NCI-H2227 (cell line): ENCODE data around the gene ZDHHC18.
"Not testable (repeated sequence)": the region's sequence is repeated elsewhere in the genome, so short reads cannot be mapped to it uniquely, and the experiment has no call there.

Source experiments
- DNase-seq: peaks from one replicate; lab custom pipeline; 2025; ENCODE audit not compliant: unreplicated experiment; lab: John Stamatoyannopoulos, UW

The ZDHHC18 gene

GRCh38 chr1:26832249-26832960, 5.9 kb downstream of the ZDHHC18 start:
- DNase-seq: no peak

DNA sequence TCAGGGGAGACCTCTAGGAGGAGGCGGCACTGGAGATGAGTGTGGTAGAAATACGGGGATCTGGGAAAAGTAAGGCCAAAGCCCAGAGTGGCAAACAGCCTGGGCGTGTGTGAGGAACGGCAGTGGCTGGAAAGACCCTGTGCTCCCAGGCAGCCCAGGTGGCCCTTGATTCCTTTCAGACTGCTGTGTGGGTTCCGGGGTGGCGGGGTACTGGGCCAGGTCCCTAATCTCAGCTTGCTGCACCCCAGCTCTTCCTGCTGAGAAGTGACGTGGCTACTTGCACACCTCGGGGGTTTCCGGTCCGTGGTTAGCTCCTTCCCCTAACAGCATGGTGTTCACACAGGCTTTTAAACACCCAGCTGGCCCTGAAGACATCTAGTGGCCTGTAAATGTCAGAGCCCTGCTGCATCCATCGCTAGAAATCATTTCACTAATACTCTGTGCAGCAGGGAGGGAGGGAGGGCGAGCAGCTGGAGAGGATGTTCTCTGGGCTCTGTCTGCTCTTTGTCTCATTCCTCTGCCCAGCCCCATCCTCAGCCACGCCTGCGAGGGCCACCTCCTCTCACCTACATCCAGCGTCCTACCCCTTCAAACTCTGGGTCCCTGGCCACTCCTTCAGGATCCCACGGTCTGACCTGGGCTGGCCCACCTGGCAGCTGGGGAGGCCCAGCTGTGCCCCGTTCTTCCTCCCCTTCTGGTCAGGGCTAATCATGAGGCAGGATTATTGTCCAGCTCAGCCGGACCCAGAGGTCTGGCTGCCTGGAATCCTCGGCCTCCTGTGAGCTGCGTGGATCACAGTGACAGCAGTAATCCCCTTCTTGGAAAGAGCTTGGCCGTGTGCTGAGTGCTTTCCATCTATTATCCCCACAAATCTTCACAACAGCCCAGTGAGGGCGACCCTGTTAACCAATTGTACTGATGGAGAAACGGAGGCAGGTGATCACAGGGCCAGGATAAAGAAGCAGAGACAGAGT, 7.2 kb downstream of the ZDHHC18 start:
- DNase-seq: peak; percentile 51

- not testable (repeated sequence) for DNase-seq
Observed at GRCh38 chr1:26837665-26838064, 11.2 kb downstream of the ZDHHC18 start.

DNA sequence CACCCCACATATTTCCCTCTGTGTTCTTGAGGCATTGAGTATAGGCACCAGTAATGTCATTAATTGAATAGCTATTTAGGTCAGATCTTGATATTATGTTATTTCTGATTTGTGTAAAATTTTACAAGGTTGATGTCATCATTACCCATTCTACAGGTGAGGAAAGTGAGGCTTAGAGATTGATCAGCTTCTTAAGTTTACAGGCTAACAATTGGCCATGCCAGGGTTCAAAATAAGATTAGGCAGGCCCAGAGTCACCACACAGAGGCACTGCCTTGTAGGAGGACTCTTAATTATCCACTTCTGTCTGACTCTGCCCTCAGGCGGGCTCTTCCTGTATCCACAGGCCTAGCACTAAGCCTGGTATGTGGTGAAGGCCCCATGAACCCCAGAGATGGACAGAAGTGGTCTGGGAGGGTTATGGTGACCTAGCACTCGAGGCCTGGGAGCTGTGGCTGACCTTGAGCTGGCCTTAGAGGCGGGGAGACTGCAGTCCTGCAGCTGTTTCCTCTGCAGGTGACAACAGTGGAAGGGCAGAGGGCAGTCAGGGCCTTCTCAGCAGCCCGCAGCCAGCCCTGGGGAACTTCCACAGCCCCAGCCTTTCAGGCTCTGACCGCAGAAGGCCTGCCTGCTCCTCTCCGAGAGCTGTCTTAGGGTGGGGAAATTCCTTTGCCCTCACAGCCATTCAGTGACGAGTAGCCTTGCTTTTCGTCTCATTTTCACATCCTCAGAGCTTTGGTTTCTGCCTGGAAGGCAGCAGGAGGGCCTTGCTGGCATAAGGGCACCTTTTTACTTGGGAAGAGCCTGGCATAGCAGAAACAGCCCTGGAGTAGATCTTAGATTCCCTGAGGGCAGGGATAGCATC, 12.2 kb downstream of the ZDHHC18 start:
- no peak for DNase-seq

- no peak for DNase-seq
Observed at GRCh38 chr1:26839339-26839722, 12.8 kb downstream of the ZDHHC18 start.

- no peak for DNase-seq
Observed at GRCh38 chr1:26839779-26840178, 13.3 kb downstream of the ZDHHC18 start.

GRCh38 chr1:26844424-26845196, 18.1 kb downstream of the ZDHHC18 start:
- no peak for DNase-seq

GRCh38 chr1:26847826-26848225, 21.3 kb downstream of the ZDHHC18 start:
- DNase-seq: not testable (repeated sequence)

GRCh38 chr1:26848499-26848898, 22.0 kb downstream of the ZDHHC18 start:
- no peak for DNase-seq

- no peak for DNase-seq
Observed at GRCh38 chr1:26848941-26849774, 22.7 kb downstream of the ZDHHC18 start.

DNA sequence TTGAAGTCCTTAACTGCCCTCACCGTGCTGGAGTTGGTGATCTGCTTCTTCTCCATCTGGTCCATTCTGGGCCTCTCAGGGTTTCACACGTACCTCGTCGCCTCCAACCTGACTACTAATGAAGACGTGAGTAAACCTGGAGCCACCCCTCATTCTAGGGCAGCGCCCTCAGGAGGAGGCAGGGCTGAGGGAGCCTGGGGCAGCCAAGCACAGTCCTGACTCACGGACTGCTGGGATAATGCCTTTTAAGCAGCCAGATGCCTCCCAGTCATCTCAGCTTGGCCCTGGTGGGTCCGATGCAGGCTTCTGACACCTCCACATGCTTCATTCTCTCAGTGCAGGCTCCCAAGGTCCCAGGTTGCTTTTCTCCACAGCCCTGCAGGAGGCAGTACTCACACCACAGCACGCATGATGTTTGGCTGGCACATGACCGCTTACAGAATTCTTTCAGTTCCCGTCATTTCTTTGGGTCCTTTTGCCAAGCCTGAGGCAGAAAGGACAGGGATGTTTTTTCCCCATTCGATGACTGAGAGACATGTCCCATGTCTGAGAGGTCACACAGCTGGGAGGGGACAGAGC, 24.7 kb downstream of the ZDHHC18 start:
- no peak for DNase-seq

GRCh38 chr1:26852701-26853100, 26.2 kb downstream of the ZDHHC18 start:
- DNase-seq: no peak

DNA sequence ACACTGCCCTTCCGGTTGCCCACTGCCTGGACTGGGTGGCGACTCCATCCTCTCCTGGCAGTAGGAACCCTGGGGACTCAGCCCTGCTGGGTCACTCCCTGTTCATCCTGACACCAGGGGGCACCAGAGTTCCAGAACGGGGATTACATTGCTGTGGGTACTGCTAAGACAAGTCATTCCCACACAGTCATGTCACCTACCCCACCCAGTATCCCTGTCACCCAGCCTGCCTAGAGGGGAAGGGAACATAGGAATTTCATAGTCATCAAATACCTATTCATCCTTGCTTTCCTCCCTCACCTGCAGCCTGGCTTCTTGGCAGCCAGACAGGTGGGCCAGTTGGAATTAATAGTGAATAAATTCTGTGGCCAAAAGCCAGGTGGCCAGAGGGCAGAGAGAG, 26.7 kb downstream of the ZDHHC18 start:
- peak; percentile 80 for DNase-seq

- DNase-seq: no peak
Observed at GRCh38 chr1:26853600-26853999, 27.1 kb downstream of the ZDHHC18 start.

- no peak for DNase-seq
Observed at GRCh38 chr1:26854906-26855305, 28.4 kb downstream of the ZDHHC18 start.

DNA sequence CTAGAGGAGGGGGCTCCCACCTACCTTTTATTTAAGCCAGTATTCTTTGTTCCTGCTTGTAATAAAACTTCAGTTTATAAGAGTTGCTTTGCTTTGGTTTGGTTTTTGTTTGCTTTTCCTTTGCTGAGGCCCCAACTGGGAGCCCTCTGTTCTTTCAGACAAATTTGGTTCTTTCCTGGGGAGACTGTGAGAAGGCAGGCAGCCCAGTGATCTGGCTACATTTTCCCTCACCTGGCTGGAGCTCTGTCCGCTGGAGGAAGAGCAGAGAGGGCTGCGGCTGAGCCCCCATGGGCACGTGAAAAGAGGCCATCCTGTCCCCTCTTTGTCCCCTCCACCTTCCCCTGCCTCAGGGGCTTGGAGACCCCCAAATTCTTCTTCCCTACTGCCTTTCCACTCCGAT, 29.1 kb downstream of the ZDHHC18 start:
- no peak for DNase-seq

GRCh38 chr1:26856181-26856580, 29.7 kb downstream of the ZDHHC18 start:
- DNase-seq: no peak

- no peak for DNase-seq
Observed at GRCh38 chr1:26856604-26857469, 30.3 kb downstream of the ZDHHC18 start.
